Measurements from ENCODE around the gene STAC.
"Not testable (repeated sequence)": the region's sequence is repeated elsewhere in the genome, so short reads cannot be mapped to it uniquely, and the experiment has no call there.

The STAC gene

DNA sequence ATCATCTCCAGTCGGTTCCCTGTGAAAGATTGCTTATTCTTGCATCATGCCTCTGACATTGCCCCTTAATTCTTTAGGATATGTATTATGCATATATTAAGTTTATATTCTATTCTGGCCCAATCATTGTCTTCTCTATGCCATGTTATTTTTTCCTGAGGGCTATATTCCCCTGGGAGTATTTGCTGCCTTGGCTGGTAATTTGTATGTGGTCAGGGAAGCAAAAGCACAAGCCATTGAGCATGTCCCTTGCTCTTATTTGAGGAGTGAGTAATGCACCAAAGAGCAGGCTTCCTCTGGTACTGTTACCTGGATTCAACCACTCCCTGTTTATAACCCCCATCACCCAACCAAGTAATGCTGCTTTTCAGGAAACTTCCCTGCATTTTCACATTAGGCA, 36.3 kb downstream of the STAC start:
- no peak for DNase-seq

DNA sequence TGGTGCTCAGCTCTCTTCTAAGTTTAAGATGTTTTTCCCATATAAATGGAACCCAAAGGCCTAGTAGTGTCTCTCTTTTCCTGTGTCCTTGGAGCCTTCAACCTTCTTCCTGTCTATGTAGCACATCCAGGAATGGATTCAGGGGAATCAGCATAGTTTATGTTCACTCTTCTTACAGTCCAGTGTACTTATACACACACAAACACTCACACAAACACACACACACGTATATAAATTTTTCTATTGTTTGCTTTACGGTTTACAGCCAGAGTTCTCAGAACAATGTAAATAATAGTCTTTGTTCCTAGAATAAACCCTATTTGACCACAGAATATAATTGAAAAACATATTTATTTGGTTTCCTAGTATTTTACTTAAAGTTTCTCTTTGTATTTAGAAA, 36.9 kb downstream of the STAC start:
- DNase-seq: no peak

DNA sequence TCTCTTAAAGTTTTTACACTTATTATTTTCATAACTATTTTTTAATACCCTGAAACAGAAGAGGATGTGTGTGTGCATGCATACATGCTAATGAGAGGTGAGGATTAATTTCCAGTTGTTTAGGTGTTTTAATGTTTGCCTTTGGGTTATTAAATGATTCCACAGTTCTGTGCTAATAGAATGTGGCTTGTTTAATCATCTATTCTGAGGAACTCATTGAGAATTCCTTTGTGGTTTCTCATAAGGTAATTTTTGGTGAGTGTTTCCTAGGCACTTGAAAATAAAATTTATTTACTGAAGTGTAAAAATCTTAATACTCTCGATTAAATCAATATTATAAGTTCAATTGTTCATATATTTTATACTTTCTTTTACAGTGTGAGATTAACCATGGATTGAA, 38.0 kb downstream of the STAC start:
- no peak for DNase-seq

DNA sequence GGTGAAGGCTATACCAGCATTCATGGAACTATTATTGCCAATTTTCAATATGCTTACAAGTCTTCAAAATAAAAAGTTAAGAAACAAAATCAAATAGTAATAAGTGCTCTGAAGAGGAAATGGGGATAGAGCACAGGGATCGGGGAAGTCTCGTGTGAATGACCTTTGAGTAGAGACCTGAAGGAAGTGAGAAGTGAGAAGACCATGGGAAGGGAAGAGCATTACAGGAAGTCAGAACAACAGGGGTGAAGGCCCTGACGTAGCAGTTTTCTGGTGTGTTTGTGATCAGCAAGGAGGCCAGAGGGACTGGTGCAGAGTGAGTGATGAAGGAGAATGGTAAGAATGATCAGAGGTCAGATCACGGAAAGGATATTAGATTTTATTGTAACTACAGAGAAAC, 48.1 kb downstream of the STAC start:
- no peak for DNase-seq

DNA sequence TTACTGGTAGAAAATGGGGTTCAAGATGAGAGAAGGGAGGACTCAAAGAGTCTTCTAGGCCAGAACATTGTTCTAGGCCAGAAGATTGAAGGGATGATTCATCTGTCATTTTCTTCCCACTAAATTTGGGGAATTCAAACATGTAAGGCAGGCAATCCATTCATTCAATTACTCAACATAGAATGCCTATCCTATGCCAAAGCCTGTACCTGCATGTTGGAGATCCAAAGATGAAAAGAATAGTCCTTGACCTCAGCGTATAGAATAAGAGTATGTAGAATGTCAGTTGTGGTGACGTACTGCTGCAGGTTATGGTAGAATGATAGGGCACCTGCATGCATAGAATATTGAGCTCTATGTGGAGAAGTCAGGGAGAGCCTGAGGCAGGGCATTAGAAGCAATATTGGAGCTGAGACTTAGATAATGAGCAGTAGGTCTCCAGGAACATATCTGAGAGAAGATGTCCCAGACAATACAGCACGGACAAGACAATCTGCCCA, 49.7 kb downstream of the STAC start:
- DNase-seq: no peak

DNA sequence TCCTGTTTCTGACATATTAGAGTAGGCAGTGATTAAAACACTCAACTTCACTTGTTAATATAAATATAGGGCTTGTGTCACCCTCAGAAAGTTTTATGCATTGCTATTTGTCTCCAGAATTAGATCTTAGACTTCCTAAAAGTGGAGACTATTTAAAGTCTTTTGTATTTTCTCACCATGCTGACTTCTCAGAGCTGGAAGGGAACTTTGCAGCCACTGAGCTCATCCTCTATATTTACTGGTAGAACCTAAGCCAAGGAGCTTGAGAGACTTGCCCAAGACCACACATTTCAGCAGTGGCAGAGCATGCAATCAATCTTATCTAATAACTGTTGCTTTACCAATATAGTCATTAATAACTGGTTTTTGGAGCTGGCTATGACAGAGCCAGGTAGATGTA, 53.2 kb downstream of the STAC start:
- no peak for DNase-seq

DNA sequence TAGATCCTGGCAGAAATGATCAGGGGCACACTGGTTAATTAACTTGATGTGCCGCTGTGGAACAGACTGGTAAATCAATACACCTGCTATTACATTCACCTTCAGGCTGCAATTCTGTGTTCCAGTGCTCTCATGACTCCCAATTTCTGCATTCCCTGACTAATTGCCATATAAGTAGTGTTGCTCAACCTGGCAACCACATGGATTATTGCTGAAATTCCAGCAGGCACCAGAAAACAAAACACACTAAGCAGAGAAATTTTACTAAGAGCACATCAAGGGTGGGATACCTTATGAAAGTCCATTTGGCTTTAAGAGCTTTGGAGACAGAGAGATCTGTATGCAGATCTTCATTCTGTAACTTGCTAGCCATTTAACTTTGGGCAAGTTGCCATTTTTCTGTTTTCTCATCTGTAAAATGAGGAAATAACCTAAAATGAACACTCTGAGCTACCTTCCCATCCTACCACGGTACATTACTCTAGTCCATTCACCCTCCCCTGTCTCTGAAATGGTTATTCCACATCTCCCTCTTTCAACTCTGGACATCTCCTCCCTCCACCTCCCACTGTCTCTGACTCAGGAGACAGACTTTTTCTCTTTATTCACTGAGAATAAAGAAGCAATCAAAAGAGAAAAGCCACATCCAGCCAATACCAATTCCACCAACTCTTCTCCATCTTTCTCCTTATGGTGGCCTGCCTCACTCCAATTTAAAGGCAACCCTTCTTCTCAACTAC, 54.6 kb downstream of the STAC start:
- DNase-seq: no peak

DNA sequence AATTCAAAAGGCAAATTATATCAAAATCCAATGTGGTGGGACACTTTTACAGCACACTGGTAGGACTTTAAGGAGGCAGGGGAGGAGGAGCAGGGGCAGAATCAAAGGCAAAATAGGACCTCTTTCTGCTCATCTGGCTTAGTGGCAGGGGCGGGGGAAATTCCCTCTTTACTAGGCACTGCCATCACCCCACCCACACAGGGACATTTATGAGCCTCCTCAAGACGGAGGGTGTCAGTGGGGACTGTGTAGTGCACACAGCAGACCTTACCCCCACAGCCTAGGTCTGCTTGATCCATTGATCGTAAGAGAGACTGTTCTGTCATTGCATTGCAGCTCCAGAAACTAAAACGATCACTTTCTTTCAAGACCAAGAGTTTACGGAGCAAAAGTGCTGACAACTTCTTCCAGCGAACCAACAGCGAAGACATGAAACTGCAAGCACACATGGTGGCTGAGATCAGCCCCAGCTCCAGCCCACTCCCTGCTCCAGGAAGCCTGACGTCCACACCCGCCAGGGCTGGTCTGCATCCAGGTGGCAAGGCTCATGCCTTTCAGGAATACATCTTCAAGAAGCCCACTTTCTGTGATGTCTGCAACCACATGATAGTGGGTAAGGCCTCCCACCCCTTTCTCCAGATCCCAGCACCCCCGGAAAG, 62.9 kb downstream of the STAC start:
- no peak for DNase-seq

DNA sequence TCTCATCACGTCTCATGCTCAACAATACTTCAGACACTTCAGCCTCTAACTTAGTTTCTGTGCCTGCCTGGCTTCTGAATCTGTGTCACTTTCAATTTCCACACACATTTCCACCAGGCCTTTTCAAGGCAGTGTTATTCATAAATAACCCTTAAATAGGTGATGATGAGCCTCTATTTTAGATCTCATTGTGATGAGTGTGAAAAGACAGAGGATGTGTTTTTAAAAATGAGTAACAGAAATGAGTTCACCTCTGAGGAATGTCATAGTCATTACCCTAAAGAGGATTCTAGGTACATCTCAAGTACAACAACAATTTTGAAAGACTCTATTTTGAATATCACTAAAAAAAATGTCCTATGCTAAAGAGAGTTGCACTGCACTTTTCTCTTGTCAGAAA, 64.6 kb downstream of the STAC start:
- no peak for DNase-seq

DNA sequence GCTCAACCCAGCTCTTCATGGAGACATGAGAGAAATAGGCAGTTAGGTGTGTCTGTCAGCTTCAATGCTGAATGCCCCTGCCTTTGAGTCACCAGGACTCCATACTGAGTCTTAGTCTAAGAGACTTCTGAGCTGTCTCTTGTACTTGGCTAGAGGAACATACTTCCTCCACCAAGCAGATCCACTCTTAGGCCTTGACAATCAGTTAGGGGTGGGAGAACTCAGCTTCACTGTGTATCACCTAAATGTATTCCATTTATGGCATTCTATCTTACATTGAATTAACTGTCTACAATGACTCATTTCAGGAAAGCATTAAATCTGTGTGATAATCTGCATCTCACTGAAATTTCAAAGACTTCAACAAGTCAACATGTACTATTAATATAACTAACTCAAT, 66.0 kb downstream of the STAC start:
- DNase-seq: no peak

DNA sequence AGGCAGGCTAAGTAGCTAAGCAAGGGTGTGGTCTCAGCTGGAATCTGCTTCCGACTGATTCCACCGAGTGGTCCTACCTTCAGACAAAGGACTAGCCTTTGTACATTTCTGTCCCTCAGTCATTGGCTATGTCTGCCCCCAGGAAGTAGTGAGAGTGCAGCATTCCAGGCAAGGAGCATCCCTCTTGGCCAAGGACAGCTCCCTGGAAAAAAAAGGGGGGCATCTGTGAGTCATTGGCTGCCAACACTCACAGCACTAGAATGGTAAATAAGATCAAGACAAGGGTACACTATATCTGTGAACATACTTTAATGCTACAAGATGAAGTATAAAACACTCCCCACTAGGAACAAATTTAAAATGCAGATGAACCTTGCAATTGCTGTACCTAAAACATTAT, 66.8 kb downstream of the STAC start:
- no peak for DNase-seq

DNA sequence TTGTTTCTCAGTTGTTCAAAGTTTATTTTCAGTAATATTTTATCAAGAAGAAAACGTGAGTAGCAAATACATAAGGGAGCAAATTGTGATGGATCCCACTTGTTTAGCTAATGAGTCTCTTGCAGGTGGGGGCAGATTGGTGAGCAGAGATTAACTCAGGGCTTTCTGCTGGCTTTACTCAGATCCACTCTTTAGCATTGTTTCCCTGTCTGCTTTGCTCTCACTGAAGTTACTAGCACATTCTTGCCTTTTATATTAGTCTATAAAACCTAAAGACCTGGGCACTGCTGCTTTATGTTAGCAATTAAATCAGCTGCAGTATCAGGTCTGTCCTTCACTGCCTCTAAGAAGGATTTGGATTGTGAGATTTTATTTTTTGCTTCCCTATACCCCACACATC, 71.5 kb downstream of the STAC start:
- DNase-seq: no peak

DNA sequence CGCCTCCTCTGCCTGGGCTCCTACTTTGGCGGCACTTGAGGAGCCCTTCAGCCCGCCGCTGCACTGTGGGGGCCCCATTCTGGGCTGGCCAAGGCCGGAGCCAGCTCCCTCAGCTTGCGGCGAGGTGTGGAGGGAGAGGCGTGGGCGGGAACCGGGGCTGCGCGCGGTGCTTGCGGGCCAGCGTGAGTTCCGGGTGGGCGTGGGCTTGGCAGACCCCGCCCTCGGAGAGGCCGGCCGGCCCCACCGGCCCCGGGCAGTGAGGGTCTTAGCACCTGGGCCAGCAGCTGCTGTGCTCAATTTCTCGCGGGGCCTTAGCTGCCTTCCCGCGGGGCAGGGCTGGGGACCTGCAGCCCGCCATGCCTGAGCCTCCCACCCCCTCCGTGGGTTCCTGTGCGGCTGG, 72.9 kb downstream of the STAC start:
- DNase-seq: not testable (repeated sequence)

DNA sequence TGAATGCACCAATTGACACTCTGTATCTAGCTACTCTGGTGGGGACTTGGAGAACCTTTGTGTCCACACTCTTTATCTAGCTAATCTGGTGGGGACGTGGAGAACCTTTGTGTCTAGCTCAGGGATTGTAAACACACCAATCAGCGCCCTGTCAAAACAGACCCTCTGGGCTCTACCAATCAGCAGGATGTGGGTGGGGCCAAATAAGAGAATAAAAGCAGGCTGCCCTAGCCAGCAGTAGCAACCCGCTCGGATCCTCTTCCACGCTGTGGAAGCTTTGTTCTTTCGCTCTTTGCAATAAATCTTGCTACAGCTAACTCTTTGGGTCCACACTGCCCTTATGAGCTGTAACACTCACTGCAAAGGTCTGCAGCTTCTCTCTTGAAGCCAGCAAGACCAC, 73.6 kb downstream of the STAC start:
- not testable (repeated sequence) for DNase-seq

DNA sequence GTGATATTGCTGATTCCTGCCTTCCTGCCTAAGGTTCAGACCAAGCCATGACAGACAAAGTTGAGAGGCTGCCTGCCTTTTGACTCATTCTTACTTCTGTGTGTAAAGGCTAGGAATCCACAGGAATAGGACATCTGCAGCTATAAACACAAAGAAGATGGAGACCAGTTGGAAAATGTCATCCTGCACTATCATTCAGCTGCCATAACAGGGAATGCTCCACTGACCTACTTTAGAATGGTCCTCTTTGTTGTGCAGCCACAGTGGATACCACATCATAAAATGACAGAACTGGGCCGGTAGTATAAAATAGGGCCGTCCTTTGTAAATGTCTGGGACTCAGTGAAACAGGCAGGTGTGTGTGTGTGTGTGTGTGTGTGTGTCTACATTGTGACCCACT, 75.1 kb downstream of the STAC start:
- no peak for DNase-seq

DNA sequence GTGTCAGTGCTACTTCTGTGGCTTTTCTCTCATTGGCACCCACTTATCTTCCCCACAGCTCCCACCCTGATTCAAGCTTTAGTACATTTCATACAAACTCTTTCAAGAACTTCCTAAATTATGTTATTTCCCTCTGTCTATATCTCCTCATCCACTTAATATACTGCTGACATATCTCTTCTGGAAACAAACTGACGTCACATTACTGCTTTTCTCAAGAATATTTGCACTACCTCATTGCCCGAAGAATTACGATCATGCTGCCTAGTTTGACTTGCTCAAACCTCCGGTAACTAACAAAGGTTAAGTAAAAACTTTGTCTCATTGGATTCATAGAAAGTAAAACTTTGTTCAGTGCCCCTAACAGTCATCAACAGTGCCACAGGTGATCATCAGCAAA, 76.5 kb downstream of the STAC start:
- DNase-seq: no peak

DNA sequence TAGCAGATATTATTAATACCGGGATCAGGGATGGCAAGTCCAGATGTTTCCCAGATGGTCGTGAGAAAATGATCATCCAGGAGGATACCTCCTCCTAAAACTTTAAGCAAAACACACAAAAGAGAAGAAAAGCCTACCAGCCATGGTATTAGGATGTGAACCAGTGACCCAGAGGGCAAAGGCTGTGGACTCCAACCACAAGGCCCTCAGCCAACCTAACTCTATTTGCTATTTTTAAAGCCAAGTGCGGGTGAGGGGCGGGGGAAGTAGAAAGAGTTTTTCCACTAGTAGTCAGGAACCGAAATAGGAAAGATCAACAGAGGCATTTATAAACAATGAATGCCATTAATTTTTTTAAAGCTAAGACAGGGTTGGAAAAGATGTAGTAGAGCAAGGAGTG, 77.4 kb downstream of the STAC start:
- DNase-seq: no peak

DNA sequence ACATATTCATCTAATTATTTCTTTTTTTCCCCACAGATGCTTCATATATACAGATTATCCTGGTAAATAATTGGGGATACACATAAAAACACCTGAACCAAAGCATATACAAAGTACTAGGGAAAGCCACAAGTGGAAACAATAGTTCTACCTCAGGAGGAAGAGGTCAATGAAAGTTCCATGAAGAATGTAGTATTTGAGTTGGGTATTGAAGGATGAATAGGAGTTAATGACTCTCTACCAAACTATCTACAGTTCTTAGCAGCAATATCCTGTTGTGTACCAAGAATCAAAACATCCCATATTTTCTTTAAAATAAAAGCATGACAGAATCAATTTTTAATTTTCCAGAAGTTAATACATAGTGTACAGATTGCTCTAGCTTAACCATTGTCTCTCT, 78.9 kb downstream of the STAC start:
- no peak for DNase-seq

DNA sequence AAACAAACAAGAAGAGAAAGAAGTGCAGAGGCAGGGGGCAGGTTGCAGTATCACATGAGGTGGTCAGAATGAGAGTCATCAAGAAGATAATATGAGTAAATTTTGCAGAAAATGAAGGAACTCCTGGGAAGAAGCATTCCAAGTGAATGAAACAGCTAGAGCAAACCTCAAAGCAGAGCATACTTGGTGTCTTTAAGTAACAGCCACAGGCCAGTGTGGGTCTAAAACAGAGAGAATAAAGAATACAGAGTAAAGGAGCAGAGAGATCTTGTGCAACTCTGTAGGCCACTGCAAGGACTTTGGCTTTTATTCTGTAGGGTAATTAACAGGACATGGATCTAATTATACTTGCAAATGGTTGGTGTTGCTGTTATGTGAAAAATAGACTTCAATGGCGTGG, 81.3 kb downstream of the STAC start:
- DNase-seq: no peak

DNA sequence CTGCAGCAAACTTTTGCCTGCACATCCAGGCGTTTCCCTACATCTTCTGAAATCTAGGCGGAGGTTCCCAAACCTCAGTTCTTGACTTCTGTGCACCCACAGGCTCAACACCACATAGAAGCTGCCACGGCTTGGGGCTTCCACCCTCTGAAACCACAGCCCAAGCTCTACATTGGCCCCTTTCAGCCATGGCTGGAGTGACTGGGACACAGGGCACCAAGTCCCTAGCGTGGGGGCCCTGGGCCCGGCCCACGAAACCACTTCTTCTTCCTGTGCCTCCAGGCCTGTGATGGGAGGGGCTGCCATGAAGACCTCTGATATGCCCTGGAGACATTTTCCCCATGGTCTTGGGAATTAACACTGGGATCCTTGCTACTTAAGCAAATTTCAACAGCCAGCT, 91.7 kb downstream of the STAC start:
- DNase-seq: not testable (repeated sequence)

DNA sequence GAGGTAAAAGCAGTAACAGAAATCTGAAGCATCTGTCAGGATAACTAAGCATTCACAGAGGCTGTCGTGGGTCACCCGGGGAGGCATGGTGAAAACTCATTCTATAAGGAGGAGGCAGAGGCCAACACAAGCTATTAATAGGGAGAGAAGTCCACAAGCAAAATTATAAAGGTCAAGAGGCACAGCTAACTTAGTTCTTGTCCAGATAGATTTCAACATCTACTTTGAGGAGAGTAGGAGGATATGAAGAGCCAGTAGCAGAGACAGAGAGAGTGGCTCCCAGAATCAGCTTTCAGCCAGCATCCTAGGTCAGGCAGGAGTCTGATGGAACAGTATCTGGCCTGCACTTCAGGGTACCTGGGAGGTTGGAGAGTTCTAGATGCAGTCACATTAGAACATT, 95.3 kb downstream of the STAC start:
- no peak for DNase-seq

DNA sequence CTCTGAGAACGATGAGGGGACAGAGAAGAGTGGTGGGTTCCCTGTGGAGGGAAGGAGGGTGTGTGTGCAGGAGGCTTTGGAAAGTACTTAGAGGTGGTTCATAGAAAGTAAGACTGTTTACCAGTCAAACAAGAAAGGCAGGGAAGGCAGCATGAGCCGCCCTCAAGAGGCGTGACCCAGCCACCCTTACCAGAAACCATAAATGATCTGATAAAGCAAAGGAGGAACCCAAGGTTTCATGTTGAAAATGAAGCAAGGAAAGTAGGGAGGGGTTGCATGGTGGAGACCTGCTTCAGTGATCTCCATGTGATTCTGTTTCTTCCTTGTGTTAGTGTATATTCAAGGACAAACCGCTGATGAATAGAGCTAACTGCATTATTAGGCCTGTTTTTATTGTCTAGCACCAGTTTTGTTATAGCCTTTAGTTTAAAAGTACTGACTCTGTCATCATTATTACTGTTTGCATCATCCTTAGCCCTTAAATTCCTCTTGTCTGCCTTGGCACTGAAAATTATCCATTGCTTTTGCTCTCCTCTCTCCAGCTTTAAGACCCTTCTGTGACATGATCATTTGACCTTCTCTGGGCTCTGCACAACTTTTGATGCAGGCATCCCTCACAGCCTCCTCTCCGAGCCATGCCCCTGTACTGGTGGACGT, 96.1 kb downstream of the STAC start:
- DNase-seq: no peak

DNA sequence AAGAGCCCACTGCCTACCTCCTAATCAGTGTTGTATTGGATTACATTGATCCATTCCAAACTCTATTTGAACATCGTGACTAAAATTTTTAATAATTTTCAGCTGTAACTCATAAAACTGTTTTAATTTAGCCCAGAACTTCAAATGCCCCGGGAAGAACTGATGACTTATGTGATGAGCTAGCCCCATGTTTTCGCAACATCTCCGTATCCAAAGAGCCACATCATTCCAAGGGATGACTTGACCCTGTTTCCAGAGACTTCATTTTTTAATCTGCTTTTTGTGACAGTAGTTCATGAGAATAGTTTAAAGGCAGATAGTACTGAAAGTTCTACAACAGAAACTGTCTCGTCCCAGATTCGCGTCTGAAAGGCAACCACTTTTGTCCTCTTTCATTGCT, 97.4 kb downstream of the STAC start:
- no peak for DNase-seq

DNA sequence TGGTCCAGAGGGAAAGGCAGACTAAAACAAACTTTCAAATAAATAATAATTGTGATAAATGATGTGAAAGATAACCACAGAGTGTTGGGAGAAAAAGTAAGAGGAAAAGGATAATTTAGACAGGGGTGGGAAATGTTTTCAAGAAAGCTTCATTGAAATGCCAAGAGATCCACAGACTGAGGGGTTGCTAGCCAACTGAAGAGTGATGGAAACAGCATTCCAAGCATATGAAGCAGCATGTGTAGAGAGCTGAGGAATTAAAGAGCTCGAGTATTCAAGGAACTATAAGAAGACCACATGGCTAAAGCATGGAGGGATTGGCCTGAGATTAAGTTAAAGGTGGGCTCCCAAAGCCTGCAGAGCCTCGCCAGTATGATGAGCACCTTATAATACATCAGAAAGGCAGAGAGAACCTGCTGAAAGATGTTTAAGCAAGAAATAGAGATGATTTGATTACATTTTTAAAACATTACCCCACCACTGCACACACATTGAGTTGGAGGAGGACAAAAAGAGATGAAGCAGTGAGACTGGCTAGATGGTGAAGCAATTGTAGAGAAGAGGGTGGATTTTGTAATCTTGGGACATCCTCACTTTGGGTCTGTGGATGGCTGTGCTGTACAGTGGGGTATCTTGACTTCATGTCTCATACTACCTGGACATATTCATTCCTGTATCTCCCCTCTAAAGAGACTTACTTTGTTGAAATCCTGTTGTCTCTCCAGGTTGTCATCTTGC, 100.8 kb downstream of the STAC start:
- no peak for DNase-seq
